B cell (primary cell): ENCODE measurements around the gene MAPK7. TPM values are rescaled to one million over a fixed set of nuclear protein-coding genes. Genes with fewer than 3 reads are reported as not detected.

Experiments used
- ATAC-seq: fragments of 200-7000 bp; cut with Tn5 transposase; one replicate; pipeline ENCODE4 v1.10.0; 2021; ENCODE audit warnings: low read depth, mild to moderate bottlenecking, moderate number of reproducible peaks, moderate library complexity
- CTCF ChIA-PET: fragments of 350-600 bp; sonication (Branson Sonifier 250); formaldehyde crosslinking; loops from one replicate; lab custom pipeline; 2021; ENCODE audit warnings: antibody characterized with exemption, inconsistent platforms; lab: Charles Lee
- POLR2A ChIA-PET: fragments of 350-600 bp; sonication (Branson Sonifier 250); formaldehyde crosslinking; loops from one replicate; lab custom pipeline; 2021; ENCODE audit warnings: antibody characterized with exemption; lab: Charles Lee
- DNase-seq: peaks from one replicate; pipeline ENCODE4 v3.0.0; 2013
- H2AFZ ChIP-seq: 2 replicates; pipeline ENCODE4 v1.6.1; 2012; ENCODE audit warnings: mild to moderate bottlenecking, low read depth, low read length; ENCODE audit not compliant: insufficient read depth, poor library complexity, severe bottlenecking
- H3K27ac ChIP-seq, 2 donors: 1 replicate in 1 of 2; 2 replicates in 1 of 2; pipeline ENCODE4 v1.5.1; 2012 to 2013; ENCODE audit warnings: low read length in 2 of 2, mild to moderate bottlenecking in 2 of 2, moderate library complexity in 1 of 2
- H3K27me3 ChIP-seq, 4 experiments: fragments of 200-600 bp in 1 of 4; sonication (generic) in 1 of 4; replicated peaks in 1 of 4; 1 replicate in 2 of 4; 2 replicates in 2 of 4; pipeline versions ENCODE4 v1.6.1 to v1.7.0; 2013 to 2016; ENCODE audit warnings: low read length in 3 of 4, mild to moderate bottlenecking in 2 of 4, mixed read lengths in 1 of 4, moderate library complexity in 1 of 4; ENCODE audit not compliant: insufficient read depth in 4 of 4, control insufficient read depth in 3 of 4; ENCODE audit errors: control extremely low read depth in 1 of 4
- H3K36me3 ChIP-seq, 2 experiments: replicated peaks in 1 of 2; 1 replicate in 1 of 2; 2 replicates in 1 of 2; pipeline versions ENCODE4 v1.6.1 to v1.7.1; 2013; ENCODE audit warnings: low read length in 1 of 2; ENCODE audit not compliant: insufficient read depth in 2 of 2, control insufficient read depth in 1 of 2; ENCODE audit errors: control extremely low read depth in 1 of 2, extremely low read depth in 1 of 2
- H3K4me1 ChIP-seq, 2 donors: fragments of 200-600 bp in 1 of 2; sonication (generic) in 1 of 2; 1 replicate in 1 of 2; 2 replicates in 1 of 2; pipeline versions ENCODE4 v1.5.1 to v1.6.1; 2013 to 2017; ENCODE audit warnings: low read length in 2 of 2; ENCODE audit not compliant: control insufficient read depth in 2 of 2, insufficient read depth in 2 of 2
- H3K4me2 ChIP-seq: replicated peaks from 2 replicates; pipeline ENCODE3; 2012; ENCODE audit warnings: mild to moderate bottlenecking, low read depth, low read length; ENCODE audit not compliant: poor library complexity, severe bottlenecking
- H3K4me3 ChIP-seq, 5 experiments: fragments of 200-600 bp in 1 of 5; sonication (generic) in 1 of 5; 1 replicate in 3 of 5; 2 replicates in 2 of 5; pipeline versions ENCODE4 v1.5.1 to v1.7.0; 2011 to 2016; ENCODE audit warnings: low read length in 4 of 5, mild to moderate bottlenecking in 4 of 5, low read depth in 2 of 5, control low read depth in 1 of 5, moderate library complexity in 1 of 5; ENCODE audit not compliant: insufficient read depth in 1 of 5; ENCODE audit errors: control extremely low read depth in 1 of 5, extremely low read depth in 1 of 5
- H3K79me2 ChIP-seq: fragments of 200-600 bp; sonication (generic); one replicate; pipeline ENCODE4 v1.6.0; 2016; ENCODE audit warnings: low read length; ENCODE audit not compliant: control insufficient read depth, insufficient read depth
- H3K9ac ChIP-seq: fragments of 200-600 bp; sonication (generic); 2 replicates; pipeline ENCODE4 v1.6.1; 2017; ENCODE audit warnings: mild to moderate bottlenecking, low read length, moderate library complexity
- H3K9me3 ChIP-seq, 3 donors: one replicate each; pipeline versions ENCODE4 v1.6.1 to v1.7.1; 2013; ENCODE audit warnings: low read length in 2 of 3; ENCODE audit not compliant: control insufficient read depth in 2 of 3, insufficient read depth in 1 of 3; ENCODE audit errors: control extremely low read depth in 1 of 3
- H4K20me1 ChIP-seq: 2 replicates; pipeline ENCODE4 v1.6.0; 2012; ENCODE audit warnings: mild to moderate bottlenecking, low read length; ENCODE audit not compliant: insufficient read depth, control insufficient read depth, poor library complexity, severe bottlenecking
- H3K27ac Mint-ChIP-seq: one replicate; pipeline ENCODE4 v1.8.0; 2021; ENCODE audit warnings: mixed read lengths
- H3K27me3 Mint-ChIP-seq: one replicate; pipeline ENCODE4 v1.8.0; 2021; ENCODE audit warnings: mixed read lengths
- H3K4me1 Mint-ChIP-seq: one replicate; pipeline ENCODE4 v1.8.0; 2021; ENCODE audit warnings: mixed read lengths
- H3K4me3 Mint-ChIP-seq: one replicate; pipeline ENCODE4 v1.8.0; 2021; ENCODE audit warnings: mixed read lengths
- H3K9me3 Mint-ChIP-seq: one replicate; pipeline ENCODE4 v1.8.0; 2022; ENCODE audit warnings: mixed read lengths; ENCODE audit not compliant: insufficient read depth
- CTCF ChIP-seq: fragments of 200-600 bp; IDR thresholded peaks from one replicate; pipeline ENCODE4 v1.8.0; 2022; ENCODE audit warnings: antibody characterized with exemption, mild to moderate bottlenecking
- EZH2 ChIP-seq: IDR thresholded peaks from 2 replicates; pipeline ENCODE4 v1.6.1; 2012; ENCODE audit warnings: borderline replicate concordance, low read depth, mild to moderate bottlenecking, moderate library complexity, low read length; ENCODE audit not compliant: insufficient read depth, poor library complexity, severe bottlenecking
- WGBS: methylation state at CpG from one replicate; pipeline ENCODE4 v1.1.5; 2013; ENCODE audit warnings: missing lambda C conversion rate; ENCODE audit not compliant: insufficient coverage; 5-methylcytosine and 5-hydroxymethylcytosine counted together
- intact Hi-C: fragments of 100-400 bp; cut with micrococcal nuclease; formaldehyde crosslinking; loops from one replicate; pipeline ENCODE4 v1.10.0; 2022
- polyA plus RNA-seq: library from polyadenylated mRNA; depleted of rRNA; stranded (reverse); fragments of >200 nt; gene quantifications from 2 replicates; pipeline ENCODE4 v1.2.3, GENCODE V29; 2012
- total RNA-seq, 2 donors: library from RNA; stranded (reverse); fragments of 120-200 nt in 1 of 2; gene quantifications; 1 replicate in 1 of 2; 2 replicates in 1 of 2; pipeline versions ENCODE4 v1.2.3 to v1.2.4, GENCODE V29; 2013 to 2022

MAPK7 gene
- total and polyA plus RNA-seq, 2 donors (not counting 1 experiment from before 2014, with no cell fraction given), result 30.0 to 34.0 TPM

GRCh38 chr17:19336938-19337711, 41.2 kb upstream of the MAPK7 start:
- peaks cover 0 to 3% of the 10 kb centered on the region in 2 donors for H3K4me1 ChIP-seq
- CTCF ChIA-PET, result interaction anchor here (0.9 to 3.9 kb wide), 21 partner anchors 9 to 110 kb away, joined by 3 to 37 read pairs (median 7); partner anchors contain the start of genes B9D1 and MAPK7
- WGBS, result 87% methylated on average over 21 of the region's 21 CpGs
- H4K20me1 ChIP-seq, result no peaks in the 10 kb centered on the region
- no peaks in the 10 kb centered on the region for H3K9me3 ChIP-seq
- no peak overlapping the region for H3K4me3 ChIP-seq
- H3K27ac ChIP-seq, result no peak overlapping the region
- Mint-ChIP-seq H3K27ac (no peak overlapping the region), H3K9me3 (no peaks in the 10 kb centered on the region), H3K4me3 (no peak overlapping the region), H3K4me1 (no peaks in the 10 kb centered on the region), H3K27me3 (peaks cover 14% of the 10 kb centered on the region)
- H3K79me2 ChIP-seq, result no peaks in the 10 kb centered on the region
- POLR2A ChIA-PET, result no interaction called here
- DNase-seq (no peak), ATAC-seq (no peak)
- no peak overlapping the region for H2AFZ ChIP-seq
- no peak overlapping the region for H3K4me2 ChIP-seq
- TF ChIP-seq EZH2 (no peak), CTCF (no peak)
- H3K9ac ChIP-seq, result no peak overlapping the region
- no peaks in the 10 kb centered on the region for H3K36me3 ChIP-seq
- intact Hi-C loops, result no loop called here
- peaks cover 0 to 3% (median 0%) of the 10 kb centered on the region in 4 experiments for H3K27me3 ChIP-seq

GRCh38 chr17:19337712-19338023, 40.6 kb upstream of the MAPK7 start:
- POLR2A ChIA-PET, result no interaction called here
- Mint-ChIP-seq H3K27ac (no peak overlapping the region), H3K27me3 (peaks cover 15% of the 10 kb centered on the region), H3K4me1 (no peaks in the 10 kb centered on the region), H3K9me3 (no peaks in the 10 kb centered on the region), H3K4me3 (no peak overlapping the region)
- no peaks in the 10 kb centered on the region for H3K36me3 ChIP-seq
- intact Hi-C loops, result loop anchor here (1.0 kb wide), 2 partner anchors 20 to 31 kb away; no protein-coding TSS in a partner anchor
- no peak for DNase-seq
- no peak for ATAC-seq
- H3K9ac ChIP-seq, result no peak overlapping the region
- CTCF ChIA-PET, result interaction anchor here (1.0 to 3.9 kb wide), 21 partner anchors 9 to 109 kb away, joined by 3 to 37 read pairs (median 7); partner anchors contain the start of genes B9D1 and MAPK7
- H3K27ac ChIP-seq, result no peak overlapping the region
- no peaks in the 10 kb centered on the region for H3K79me2 ChIP-seq
- no peaks in the 10 kb centered on the region for H3K9me3 ChIP-seq
- no peak overlapping the region for H3K4me3 ChIP-seq
- WGBS, result 83% methylated on average over 1 of the region's 2 CpGs
- TF ChIP-seq CTCF (no peak), EZH2 (no peak)
- peaks cover 0 to 3% (median 0%) of the 10 kb centered on the region in 4 experiments for H3K27me3 ChIP-seq
- no peak overlapping the region for H3K4me2 ChIP-seq
- no peak overlapping the region for H2AFZ ChIP-seq
- H4K20me1 ChIP-seq, result no peaks in the 10 kb centered on the region
- H3K4me1 ChIP-seq, result peaks cover 0 to 3% of the 10 kb centered on the region in 2 donors
